ENCODE results near the gene FRMD3.
"Not testable (repeated sequence)": the region's sequence is repeated elsewhere in the genome, so short reads cannot be mapped to it uniquely, and the experiment has no call there.

The FRMD3 gene

DNA sequence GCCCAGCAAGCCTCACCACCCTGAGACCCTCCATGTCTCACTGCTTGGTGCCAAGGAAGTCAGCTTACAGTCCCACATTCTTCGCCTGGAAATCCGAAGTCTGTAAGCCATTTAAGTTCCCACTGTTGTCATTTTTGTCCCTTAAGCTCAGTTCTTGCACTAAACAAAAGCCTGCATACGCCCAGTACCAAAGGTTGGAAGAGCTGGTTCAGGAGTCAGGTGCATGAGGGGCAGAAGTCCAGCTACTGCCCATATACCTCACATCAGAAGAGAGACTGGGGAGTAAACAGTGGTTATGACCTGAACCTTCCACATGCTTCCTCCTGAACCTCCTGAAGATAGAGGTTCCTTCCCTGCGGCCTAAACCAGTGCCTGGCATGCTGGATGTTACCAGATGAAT, 146.0 kb downstream of the FRMD3 start:
- DNase-seq (ENCODE audit: low read depth in 2 of 2): no peak

DNA sequence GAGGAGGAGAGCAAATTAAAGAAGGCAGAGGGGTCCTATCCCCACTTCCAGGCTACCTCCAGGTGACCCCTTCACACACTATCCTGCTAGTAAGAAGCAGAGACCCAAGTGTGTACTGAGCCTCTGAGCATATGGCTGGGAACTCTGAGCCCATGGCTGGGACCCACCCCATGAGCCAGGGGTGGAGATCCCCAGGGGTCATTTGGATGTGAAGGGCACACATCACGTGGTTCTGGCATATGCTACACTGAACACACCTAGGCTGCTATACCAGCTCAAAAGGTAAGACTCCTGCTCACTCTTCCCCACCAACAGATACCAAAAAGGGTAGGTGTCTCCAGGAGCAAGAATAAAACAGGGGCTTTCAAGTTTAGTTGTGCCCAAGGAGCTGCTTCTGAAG, 149.9 kb downstream of the FRMD3 start:
- DNase-seq (ENCODE audit: low read depth in 2 of 2): no peak

DNA sequence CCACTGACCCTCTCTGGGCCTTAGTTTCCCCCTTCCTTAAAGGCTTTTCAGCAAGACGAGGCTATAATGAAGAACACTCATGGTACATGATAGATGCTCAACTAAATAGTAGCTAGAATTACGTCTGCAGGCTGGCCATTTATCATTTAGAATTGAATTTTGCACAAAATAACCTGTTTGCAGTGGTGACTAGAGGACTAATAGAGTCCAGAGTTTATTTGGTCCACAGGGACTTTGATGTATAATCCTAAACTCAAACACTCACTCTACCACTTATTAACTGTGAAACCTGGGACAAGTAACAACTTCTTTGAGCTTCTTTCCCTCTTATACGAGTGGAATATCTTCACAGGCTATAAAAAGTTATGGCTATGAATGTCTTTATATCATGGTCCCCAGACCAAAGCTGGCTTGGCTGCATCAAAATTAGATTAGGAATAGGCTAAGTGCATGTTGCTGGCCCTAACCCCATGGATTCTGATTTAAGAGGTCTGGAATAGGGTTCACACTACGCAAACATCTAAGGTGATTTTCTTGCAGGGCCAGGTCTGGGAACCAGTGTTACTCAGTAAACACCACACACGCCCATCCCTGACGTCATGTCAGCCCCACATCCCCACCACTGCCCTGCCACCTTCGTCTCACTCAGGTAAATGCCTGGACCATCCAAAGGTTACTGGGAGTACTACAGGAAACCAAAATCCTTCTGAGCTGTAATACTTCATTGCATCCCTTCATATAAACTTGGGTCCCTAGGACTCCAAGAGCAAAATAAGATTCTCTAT, 150.6 kb downstream of the FRMD3 start:
- no peak for DNase-seq (ENCODE audit: low read depth in 2 of 2)

- no peak for DNase-seq (ENCODE audit: low read depth in 2 of 2)
Observed at GRCh38 chr9:83385317-83385716, 152.9 kb downstream of the FRMD3 start.

- DNase-seq (ENCODE audit: low read depth in 2 of 2): no peak
Observed at GRCh38 chr9:83384214-83384613, 154.0 kb downstream of the FRMD3 start.

- no peak for DNase-seq (ENCODE audit: low read depth in 2 of 2)
Observed at GRCh38 chr9:83383034-83383433, 155.2 kb downstream of the FRMD3 start.

DNA sequence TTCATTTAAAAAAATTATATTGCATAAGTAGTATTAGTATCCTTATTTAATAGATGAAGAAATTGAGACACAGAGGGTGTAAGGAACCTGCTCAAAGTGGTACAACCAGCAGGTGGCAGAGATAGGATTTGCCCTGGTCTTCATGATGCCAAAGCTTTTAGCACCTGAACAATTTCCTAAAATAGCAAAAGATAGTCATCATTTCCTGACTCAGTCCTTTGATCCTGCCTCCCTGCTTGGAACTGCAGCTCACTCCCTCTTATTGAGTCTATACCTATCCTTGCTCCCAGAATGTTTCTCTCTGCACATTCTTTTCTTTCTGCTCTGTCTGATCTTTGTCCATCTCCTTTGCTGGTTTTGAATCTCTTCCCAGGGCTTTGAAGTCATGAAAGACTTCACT, 155.8 kb downstream of the FRMD3 start:
- no peak for DNase-seq (ENCODE audit: low read depth in 2 of 2)

DNA sequence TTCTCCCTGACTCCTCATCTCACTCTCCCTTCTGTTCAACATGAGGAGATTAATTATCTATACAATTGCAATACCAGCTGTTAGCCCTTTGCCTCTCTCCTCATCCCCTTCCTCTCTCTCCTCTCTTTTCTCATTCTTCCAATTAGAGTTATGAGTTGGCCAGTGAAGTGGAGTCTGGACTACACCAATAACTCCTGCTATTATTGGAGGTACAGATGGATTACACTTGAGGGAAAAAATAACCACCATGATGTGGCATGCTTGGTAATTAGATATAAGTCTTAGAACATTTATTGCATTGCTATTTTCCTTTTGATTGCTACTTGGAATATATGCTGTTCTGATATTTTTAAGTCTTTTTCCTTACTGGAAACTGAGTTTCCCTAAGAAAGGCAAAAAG, 159.2 kb downstream of the FRMD3 start:
- no peak for DNase-seq (ENCODE audit: low read depth in 2 of 2)

GRCh38 chr9:83372957-83373356, 165.2 kb downstream of the FRMD3 start:
- DNase-seq (ENCODE audit: low read depth in 2 of 2): no peak

- no peak for DNase-seq (ENCODE audit: low read depth in 2 of 2)
Observed at GRCh38 chr9:83367326-83367725, 170.9 kb downstream of the FRMD3 start.

- no peak for DNase-seq (ENCODE audit: low read depth in 2 of 2)
Observed at GRCh38 chr9:83362341-83362995, 175.7 kb downstream of the FRMD3 start.

DNA sequence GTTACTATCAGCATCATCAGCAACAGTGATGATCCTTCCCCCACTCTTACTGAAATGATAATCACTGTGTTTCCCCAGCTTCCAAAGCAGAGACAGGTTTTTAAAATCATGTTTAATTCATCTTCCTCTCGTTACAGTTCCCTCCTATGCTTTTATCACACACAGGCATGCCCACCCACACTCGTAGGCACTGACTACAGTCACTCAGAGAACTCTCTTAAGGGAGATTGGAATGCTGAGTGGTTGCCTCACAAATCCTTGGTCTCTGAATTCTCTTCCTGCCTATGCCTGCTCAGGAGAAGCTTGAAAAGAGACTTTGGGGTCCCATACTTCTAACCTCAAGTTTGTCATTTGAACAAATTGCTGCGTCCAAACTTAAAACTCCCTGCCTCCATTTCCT, 179.2 kb downstream of the FRMD3 start:
- DNase-seq (ENCODE audit: low read depth in 2 of 2): no peak

- DNase-seq (ENCODE audit: low read depth in 2 of 2): not testable (repeated sequence)
Observed at GRCh38 chr9:83358493-83358892, 179.7 kb downstream of the FRMD3 start.

DNA sequence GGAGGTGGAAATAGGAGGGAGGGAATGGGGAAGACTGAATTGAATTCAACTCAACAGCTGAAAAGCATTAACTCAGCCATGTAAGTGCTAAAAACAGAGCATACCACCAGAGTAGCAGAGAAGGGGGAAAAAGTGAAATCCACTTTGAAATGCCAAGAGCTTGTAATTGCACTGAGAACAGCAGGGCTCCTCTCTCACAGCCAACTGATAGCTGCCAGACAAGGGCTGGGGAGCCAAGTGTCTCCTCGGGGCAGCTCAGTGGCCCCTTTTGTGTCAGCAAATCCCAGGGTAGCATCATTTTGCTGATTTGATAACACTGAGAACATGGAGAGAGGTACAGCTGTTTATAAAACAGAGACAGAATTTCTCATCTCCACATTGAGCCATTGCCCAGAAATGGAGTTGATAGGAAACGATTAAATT, 182.5 kb downstream of the FRMD3 start:
- DNase-seq (ENCODE audit: low read depth in 2 of 2): no peak

- no peak for DNase-seq (ENCODE audit: low read depth in 2 of 2)
Observed at GRCh38 chr9:83355024-83355444, 183.2 kb downstream of the FRMD3 start.

DNA sequence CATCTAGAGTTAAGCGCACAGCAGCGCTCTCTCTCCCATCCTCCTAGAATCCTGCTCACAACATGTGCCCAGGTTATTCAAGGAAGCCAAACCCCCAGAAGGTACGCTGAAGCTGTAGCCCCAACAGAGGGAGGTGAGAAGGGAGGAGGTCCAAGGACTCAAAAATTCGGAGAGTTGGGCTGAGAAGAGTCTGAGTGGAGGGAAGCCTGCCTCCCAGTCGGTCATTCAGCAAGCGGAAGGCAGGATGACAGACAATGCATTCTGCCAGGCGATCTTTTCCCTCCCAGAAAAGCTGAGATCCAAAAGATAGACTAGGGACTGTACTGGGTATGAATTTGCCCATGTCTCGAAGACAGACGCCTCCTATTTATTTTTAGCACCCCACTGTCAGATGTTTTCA, 189.2 kb downstream of the FRMD3 start:
- DNase-seq (ENCODE audit: low read depth in 2 of 2): no peak

DNA sequence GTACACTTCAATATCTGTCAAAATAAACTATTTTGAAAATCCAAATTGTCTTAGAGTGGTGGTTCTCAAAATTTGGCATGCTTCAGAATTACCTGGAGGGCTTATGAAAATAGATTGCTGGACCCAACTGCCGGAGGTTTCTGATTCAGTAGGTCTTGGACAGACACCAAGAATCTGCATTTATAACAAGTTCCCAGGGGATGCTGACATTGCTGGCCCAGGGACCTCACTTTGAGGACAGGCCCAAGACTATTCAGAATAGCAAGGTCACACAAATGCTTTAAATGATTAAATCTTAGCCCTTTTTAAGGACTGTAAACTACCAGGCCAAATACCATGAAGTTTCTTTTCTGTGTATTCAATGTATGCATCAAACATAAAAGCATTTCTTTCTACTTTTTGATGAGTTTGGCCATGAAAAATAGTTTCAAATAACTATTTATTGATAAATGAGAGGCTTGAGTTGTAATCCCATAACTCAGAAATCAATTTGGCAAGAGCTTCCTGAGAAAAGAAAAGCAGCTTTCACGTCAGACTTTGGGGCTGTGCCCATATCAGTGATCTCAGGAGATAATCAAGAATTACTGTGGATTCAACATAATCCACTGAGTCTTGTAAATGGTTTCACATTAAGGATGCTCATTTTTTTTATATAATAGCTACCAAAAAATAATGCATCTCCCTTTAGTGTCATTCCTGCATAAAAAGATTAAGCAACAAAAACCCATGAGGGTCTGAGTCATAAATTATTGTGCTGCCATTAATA, 191.4 kb downstream of the FRMD3 start:
- no peak for DNase-seq (ENCODE audit: low read depth in 2 of 2)

DNA sequence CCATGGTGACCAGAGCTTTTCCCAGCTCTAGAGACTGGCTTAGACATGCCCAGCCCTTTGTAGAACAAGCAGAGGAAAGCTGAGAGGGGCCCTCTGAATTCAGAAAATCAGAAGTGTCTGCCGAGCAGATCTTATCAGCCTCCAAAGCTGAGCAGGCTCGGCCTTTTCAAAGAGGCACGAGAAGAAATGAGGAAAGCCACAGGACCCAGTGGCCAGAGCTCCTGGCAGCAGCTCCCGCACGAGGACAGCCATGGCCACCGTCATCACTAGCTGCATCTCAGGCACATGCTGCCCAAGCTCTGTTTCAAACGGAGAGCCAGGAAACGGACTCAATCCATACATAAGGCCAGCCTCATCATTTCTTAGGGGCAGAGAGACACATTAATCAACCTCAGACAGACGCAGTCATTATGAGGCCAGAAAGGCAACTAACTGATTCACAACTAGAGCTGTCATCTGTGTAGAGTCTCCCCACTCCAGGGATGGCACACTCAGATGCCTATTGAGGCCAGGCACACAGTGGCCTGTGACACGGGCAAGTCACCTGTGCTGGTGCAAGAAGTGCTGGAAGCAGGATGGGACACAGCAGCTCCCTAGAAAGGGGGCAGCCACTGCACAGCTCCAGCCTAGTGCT, 194.7 kb downstream of the FRMD3 start:
- no peak for DNase-seq (ENCODE audit: low read depth in 2 of 2)

GRCh38 chr9:83342731-83343130, 195.5 kb downstream of the FRMD3 start:
- DNase-seq (ENCODE audit: low read depth in 2 of 2): no peak

DNA sequence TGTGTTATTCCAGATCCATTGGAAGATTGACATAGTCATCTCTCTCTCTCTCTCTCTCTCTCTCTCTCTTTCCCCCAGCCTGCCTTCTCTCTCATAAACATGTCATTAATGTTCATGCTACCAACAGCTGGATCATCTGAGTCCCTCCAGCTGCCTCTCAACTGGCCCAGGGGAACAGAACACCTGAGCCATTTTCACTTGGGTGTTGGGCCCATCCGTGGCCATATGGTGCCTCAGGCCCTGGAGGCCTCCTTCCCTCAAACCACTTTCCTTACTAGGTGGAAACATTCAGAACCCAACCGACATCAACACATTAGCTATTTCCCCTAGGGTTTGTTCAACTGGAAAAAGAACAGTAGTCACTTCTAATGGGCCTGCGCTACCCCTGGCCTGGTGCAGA, 196.2 kb downstream of the FRMD3 start:
- DNase-seq (ENCODE audit: low read depth in 2 of 2): no peak

DNA sequence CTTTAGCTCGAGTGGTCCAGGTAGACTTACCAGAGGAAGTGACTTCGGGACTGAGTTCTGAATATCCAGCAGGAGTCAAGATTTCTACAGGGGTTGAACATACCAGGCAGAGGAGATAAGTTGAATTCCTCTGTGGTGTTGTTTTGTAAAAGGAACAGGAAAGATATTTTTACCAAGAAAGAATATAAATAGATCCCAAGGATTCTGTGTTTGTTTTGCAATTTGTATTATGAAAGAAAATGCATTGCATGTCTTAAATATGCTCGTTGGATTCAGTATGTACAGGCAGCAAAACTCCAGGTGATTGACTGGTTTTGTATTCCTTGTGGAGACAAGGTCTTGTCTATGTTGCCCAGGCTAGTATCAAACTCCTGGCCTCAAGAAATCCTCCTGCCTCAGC, 197.8 kb downstream of the FRMD3 start:
- DNase-seq (ENCODE audit: low read depth in 2 of 2): no peak

DNA sequence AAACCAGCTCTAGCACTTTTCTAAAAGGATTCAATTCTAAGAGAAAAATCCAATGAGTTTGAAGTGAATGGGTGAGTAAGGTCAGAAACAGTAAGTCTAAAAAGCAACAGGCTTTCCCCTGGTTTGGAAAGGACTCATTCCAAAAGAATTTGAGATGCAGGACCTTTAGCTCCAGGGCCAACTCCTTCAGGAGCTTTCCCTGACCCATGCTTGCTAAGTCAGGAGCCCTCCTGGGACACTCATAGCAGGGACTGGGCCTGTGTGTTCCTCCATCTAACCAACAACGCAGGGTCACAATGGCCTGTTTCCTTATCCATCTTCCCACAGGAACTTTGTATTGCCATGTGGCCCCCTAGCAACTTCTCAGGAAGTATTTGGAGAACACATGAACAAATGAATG, 198.8 kb downstream of the FRMD3 start:
- no peak for DNase-seq (ENCODE audit: low read depth in 2 of 2)
